HUDEP-2 (cell line): ENCODE data around the gene TMEM259.

Experiments
- DNase-seq, 76 experiments: peaks; one replicate each; lab custom pipeline; 2025; ENCODE audit not compliant: unreplicated experiment in 76 of 76; lab: John Stamatoyannopoulos, UW

The TMEM259 gene

DNA sequence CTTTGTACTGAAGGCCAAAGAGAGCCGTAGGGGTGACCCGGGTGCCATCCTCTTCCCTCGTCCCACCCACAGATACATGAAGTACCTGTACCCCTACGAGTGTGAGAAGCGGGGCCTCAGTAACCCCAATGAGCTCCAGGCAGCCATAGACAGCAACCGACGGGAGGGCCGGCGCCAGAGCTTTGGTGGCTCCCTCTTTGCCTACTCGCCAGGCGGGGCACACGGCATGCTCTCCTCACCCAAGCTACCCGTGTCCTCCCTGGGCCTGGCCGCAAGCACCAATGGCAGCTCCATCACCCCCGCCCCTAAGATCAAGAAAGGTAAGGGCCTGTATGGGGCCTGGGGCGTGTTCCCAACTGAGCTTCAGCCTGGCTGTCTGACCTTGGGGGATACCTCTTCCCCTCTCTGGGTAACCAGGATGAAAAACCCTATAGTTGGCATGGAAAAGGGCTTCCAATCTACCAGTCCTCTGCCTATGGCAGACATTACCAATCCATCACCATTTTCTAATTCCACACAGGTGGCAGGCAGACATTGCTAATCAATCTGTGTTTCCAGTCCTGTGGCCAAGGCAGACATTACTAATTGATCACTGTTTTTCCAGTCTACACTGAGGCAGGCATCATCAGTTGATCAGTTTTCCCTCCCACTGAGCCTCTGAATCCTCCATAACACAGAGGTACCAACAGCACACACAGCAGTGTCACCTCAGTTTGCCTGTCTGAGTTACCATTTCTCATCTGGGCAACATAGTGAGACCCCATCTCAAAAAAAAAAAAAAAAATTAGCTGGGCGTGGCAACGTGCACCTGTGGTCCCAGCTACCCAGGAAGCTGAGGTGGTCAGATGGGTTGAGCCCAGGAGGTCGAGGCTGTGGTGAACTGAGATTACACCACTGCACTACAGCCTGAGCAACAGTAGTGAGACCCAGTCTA lies 55.9 kb downstream of the TMEM259 start:
- DNase-seq: peak in 1 of 76 experiments; percentile 2

DNA sequence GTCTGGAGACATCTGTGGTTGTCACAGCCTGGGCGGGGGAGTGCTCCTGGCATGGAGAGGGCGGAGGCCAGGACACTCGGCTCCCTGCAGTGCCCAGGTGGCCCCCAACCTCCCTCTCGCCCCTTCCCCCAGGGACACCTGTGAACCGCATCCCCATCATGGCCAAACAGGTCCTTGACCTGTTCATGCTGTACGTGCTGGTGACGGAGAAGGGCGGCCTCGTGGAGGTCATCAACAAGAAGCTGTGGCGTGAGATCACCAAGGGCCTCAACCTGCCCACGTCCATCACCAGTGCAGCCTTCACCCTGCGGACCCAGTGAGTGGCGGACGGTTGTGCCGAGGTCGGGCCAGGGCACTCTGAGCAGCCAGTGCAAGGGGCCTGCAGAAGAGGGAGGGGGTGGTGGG lies 56.8 kb downstream of the TMEM259 start:
- DNase-seq: no peak

DNA sequence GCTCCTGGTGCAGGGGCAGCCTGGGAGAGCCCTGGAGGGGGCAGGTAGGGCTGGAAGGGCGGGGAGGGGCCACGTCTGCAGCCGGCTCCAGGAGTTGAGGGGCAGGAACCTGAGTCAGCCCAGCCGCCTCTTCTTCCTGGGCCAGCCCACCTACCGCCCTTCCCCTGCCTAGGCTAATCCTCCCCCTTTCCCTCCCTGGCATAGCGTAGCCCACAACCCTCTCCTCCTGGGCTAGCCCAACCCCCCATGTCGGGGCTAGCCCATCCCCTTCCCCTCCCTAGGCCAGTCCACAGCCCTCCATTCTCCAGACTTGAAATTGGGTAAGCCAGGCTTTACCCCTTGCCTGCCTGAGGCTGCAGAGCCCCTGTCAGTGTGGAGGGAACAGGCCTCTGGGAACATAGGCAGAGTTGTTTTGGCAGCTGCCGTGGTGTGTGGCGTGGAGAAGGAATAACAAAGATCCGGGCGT lies 57.4 kb downstream of the TMEM259 start:
- no peak for DNase-seq

DNA sequence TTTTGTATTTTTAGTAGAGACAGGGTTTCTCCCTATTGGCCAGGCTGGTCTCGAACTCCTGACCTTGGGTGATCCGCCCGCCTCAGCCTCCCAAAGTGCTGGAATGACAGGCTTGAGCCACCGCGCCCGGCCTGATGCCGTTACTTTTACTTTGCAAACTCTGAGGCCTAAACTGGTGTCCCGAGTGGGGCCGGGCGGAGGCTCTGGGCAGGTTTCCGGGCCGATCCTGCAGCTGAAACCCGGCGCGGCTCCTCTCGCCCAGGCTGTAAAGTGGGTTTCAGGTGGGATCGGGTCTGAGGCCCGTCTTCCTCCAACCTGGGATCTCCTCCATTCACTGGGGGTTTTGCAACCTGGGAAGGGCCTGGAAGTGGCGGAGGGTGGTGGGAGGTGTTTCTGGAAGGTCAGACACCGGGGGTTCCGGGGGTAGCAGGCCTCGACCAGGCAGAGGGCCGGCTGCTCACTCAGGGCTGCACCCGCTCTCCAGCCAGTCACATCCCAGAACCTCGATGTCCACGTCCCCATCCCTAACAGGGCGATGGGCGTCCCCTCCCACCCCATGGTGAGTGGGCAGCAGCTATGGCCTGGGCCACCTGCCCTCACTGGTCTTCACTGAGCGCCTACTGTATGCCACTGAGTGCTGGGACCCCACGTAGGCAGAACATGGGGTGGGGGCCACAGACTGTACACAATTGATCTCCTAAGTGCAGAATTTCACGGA lies 58.1 kb downstream of the TMEM259 start:
- DNase-seq: no peak

DNA sequence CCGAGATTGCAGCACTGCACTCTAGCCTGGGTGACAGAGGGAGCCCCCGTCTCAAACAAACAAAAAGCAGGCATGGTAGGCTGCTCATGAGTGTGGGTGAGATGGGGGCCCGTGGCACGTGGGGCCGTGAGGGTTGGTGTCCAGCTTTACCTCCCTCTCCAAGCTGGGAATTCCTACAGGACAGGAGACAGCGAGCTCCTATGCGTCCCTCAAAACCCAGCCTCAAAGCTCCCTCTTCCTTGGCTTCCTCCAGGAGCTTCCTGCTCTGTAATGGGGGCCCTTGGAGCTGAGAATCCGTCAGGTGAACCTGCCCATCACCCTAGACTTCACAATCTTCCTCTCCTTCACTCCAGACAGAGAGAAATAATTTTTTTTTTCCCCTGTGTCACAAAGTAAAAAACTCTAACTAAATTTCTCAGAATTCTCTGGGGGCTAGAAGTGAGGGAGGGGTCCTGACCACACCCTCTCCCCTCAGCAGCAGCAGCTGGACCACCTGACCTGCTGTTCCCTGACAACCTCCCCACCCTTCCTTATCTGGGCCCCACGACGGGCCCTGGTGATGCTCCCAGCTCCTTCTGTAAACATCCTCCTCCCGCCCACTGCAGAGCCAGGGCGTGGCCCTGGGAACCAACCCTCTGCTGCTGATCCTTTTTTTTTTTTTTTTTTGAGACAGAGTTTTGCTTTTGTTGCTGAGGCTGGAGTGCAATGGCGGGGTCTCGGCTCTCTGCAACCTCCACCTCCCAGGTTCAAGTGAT lies 58.9 kb downstream of the TMEM259 start:
- DNase-seq: peak in 66 of 76 experiments; percentile 22 to 87 (median 68)

DNA sequence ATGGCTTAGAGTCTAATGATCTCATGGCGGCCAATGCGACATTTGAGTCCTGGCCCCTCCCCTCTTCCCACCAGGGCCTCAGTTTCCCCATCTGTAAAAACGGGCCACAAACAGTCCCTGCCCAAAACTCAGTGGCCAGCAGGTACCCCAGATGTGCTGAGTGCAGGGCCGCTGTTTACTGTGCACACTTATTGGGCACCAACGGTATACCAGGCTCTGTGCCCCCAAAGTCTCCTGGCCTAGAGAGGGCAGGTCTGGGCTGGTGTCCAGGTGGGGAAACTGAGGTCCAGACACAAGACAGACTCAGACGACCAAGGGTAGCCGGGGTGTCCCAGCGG lies 60.4 kb downstream of the TMEM259 start:
- no peak for DNase-seq

DNA sequence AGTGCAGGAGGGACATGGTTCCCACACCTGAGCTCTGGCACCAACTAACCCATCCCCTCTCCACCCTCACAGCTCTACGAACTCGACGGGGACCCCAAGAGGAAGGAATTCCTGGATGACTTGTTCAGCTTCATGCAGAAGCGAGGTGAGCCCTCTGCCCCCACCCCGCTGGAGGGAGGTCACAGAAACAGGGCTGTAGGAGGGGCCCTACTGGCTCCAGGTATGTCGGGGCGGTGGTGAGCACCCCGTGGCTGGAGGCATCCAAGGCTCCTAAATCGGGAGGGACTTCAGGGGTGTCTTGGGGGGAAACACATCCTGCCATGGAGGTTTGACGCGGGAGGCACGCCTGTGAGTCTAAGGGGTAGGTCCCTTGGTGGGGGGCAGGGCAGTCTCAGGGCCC lies 60.9 kb downstream of the TMEM259 start:
- no peak for DNase-seq
